ENCODE results near the gene POLE.

Gene POLE

GRCh38 chr12:132720606-132721345 lies 33.6 kb upstream of the POLE start:
- no peaks in the 10 kb centered on the region for H3K9me3 ChIP-seq (ENCODE audit: control insufficient read depth, insufficient read depth, low read length)
- H3K36me3 ChIP-seq (ENCODE audit: control insufficient read depth, low read length) = peaks cover 89% of the 10 kb centered on the region
- no peaks in the 10 kb centered on the region for H3K4me1 ChIP-seq (ENCODE audit: control insufficient read depth, low read length)
- H4K20me1 ChIP-seq (ENCODE audit: control insufficient read depth, insufficient read depth, low read depth, low read length) = peaks cover 14% of the 10 kb centered on the region
- H3K4me3 ChIP-seq (ENCODE audit: low read length) = no peak overlapping the region
- TF ChIP-seq CTCF (IDR thresholded peaks at IDR 0.05; ENCODE audit: low read depth, low read length, poor library complexity, severe bottlenecking) (no peak), EZH2phosphoT487 (IDR thresholded peaks at IDR 0.05; ENCODE audit: borderline replicate concordance, low read length) (no peak)
- H3K4me2 ChIP-seq (ENCODE audit: low read length) = no peak overlapping the region
- peaks cover 18% of the 10 kb centered on the region for H3F3A ChIP-seq (ENCODE audit: control insufficient read depth, insufficient read depth)
- H3K9me2 ChIP-seq (replicated peaks; ENCODE audit: control insufficient read depth, low read length) = no peaks in the 10 kb centered on the region
- peaks cover 47% of the 10 kb centered on the region for H3K79me2 ChIP-seq (ENCODE audit: control insufficient read depth, low read length)
- no peak overlapping the region for H3K27ac ChIP-seq (ENCODE audit: low read depth, low read length)
- H3K27me3 ChIP-seq (ENCODE audit: control insufficient read depth, low read length) = no peaks in the 10 kb centered on the region

- Histone ChIP-seq H3F3A (ENCODE audit: control insufficient read depth, insufficient read depth) (peaks cover 15% of the 10 kb centered on the region), H3K9me2 (replicated peaks; ENCODE audit: control insufficient read depth, low read length) (no peaks in the 10 kb centered on the region), H3K79me2 (ENCODE audit: control insufficient read depth, low read length) (peaks cover 48% of the 10 kb centered on the region), H3K27me3 (ENCODE audit: control insufficient read depth, low read length) (no peaks in the 10 kb centered on the region), H3K27ac (ENCODE audit: low read depth, low read length) (no peak overlapping the region), H3K36me3 (ENCODE audit: control insufficient read depth, low read length) (peaks cover 85% of the 10 kb centered on the region), H3K4me1 (ENCODE audit: control insufficient read depth, low read length) (no peaks in the 10 kb centered on the region), H3K9me3 (ENCODE audit: control insufficient read depth, insufficient read depth, low read length) (no peaks in the 10 kb centered on the region), H3K4me3 (ENCODE audit: low read length) (no peak overlapping the region), H3K4me2 (ENCODE audit: low read length) (no peak overlapping the region), H4K20me1 (ENCODE audit: control insufficient read depth, insufficient read depth, low read depth, low read length) (peaks cover 14% of the 10 kb centered on the region)
- no peak for TF ChIP-seq CTCF (IDR thresholded peaks at IDR 0.05; ENCODE audit: low read depth, low read length, poor library complexity, severe bottlenecking)
- no peak for TF ChIP-seq EZH2phosphoT487 (IDR thresholded peaks at IDR 0.05; ENCODE audit: borderline replicate concordance, low read length)
These were observed 32.8 kb upstream of the POLE start for GRCh38 chr12:132719954-132720324.

- H3K79me2 ChIP-seq (ENCODE audit: control insufficient read depth, low read length) = peaks cover 54% of the 10 kb centered on the region
- H3K9me2 ChIP-seq (replicated peaks; ENCODE audit: control insufficient read depth, low read length) = no peaks in the 10 kb centered on the region
- no peaks in the 10 kb centered on the region for H3K4me1 ChIP-seq (ENCODE audit: control insufficient read depth, low read length)
- H3K9me3 ChIP-seq (ENCODE audit: control insufficient read depth, insufficient read depth, low read length) = no peaks in the 10 kb centered on the region
- TF ChIP-seq EZH2phosphoT487 (IDR thresholded peaks at IDR 0.05; ENCODE audit: borderline replicate concordance, low read length) = no peak
- TF ChIP-seq CTCF (IDR thresholded peaks at IDR 0.05; ENCODE audit: low read depth, low read length, poor library complexity, severe bottlenecking) = no peak
- no peak overlapping the region for H3K4me3 ChIP-seq (ENCODE audit: low read length)
- no peak overlapping the region for H3K27ac ChIP-seq (ENCODE audit: low read depth, low read length)
- peaks cover 19% of the 10 kb centered on the region for H3F3A ChIP-seq (ENCODE audit: control insufficient read depth, insufficient read depth)
- H3K27me3 ChIP-seq (ENCODE audit: control insufficient read depth, low read length) = no peaks in the 10 kb centered on the region
- H3K4me2 ChIP-seq (ENCODE audit: low read length) = no peak overlapping the region
- H4K20me1 ChIP-seq (ENCODE audit: control insufficient read depth, insufficient read depth, low read depth, low read length) = peaks cover 14% of the 10 kb centered on the region; the same call in 1 of the 2 replicates
- H3K36me3 ChIP-seq (ENCODE audit: control insufficient read depth, low read length) = peaks cover 85% of the 10 kb centered on the region
These were observed 32.2 kb upstream of the POLE start for GRCh38 chr12:132719141-132719953.

Measured in DOHH2 (cell line).